ENCODE results near the gene ZNF124.
A peak's percentile ranks its signal among the peaks of the same experiment; 100 is the strongest.
"Not testable (repeated sequence)": the region's sequence is repeated elsewhere in the genome, so short reads cannot be mapped to it uniquely, and the experiment has no call there.

ZNF124 gene

GRCh38 chr1:247171875-247172563 is at the start of gene ZNF124:
Gene ZNF124 (minus strand): TSS chr1:247172020. CDS start chr1:247171877, 143 bp downstream.
- in situ Hi-C loops (cut with MboI; ENCODE audit: low sequenced_read_pairs, unreplicated experiment); DNase-seq (ENCODE audit: low spot score): not testable (repeated sequence)

GRCh38 chr1:247220280-247220679 is 48.5 kb upstream of the ZNF124 start:
- in situ Hi-C loops (cut with MboI; ENCODE audit: low sequenced_read_pairs, unreplicated experiment); DNase-seq (ENCODE audit: low spot score): not testable (repeated sequence)

GRCh38 chr1:247218121-247218651 is 46.4 kb upstream of the ZNF124 start:
- no peak for DNase-seq (ENCODE audit: low spot score)
- in situ Hi-C loops (cut with MboI; ENCODE audit: low sequenced_read_pairs, unreplicated experiment) = no loop called here
- TF ChIP-seq CTCF (IDR thresholded peaks at IDR 0.05; ENCODE audit: borderline replicate concordance, control extremely low read depth, extremely low read depth, insufficient read depth, missing control alignments) = no peak

DNA sequence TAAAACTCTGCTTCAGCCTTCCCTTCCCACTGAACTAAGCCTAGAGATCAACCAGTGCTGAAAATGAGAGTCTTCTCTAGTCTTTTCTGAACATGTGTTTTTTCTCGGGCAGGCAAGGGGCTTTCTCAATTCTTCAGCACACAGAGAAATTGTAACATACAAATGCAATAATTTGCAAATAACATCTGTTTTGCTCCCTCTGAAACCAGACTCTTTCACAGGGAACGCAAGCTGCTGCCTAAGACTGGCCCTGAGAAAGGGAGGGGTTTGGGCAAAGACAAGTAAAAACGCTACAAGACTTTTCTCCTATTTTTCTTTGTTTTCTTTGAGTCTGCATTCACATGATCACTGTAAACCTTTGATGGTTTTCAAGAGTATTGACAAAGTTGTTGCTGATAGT is 44.4 kb upstream of the ZNF124 start:
- in situ Hi-C loops (cut with MboI; ENCODE audit: low sequenced_read_pairs, unreplicated experiment) = no loop called here
- TF ChIP-seq CTCF (IDR thresholded peaks at IDR 0.05; ENCODE audit: borderline replicate concordance, control extremely low read depth, extremely low read depth, insufficient read depth, missing control alignments) = no peak
- no peak for DNase-seq (ENCODE audit: low spot score)

GRCh38 chr1:247212627-247213617 is 41.1 kb upstream of the ZNF124 start:
- TF ChIP-seq CTCF (IDR thresholded peaks at IDR 0.05; ENCODE audit: borderline replicate concordance, control extremely low read depth, extremely low read depth, insufficient read depth, missing control alignments) = no peak
- DNase-seq (ENCODE audit: low spot score) = no peak
- in situ Hi-C loops (cut with MboI; ENCODE audit: low sequenced_read_pairs, unreplicated experiment) = no loop called here

GRCh38 chr1:247212012-247212411 is 40.2 kb upstream of the ZNF124 start:
- TF ChIP-seq CTCF (IDR thresholded peaks at IDR 0.05; ENCODE audit: borderline replicate concordance, control extremely low read depth, extremely low read depth, insufficient read depth, missing control alignments) = no peak
- peak; percentile 58 for DNase-seq (ENCODE audit: low spot score)
- in situ Hi-C loops (cut with MboI; ENCODE audit: low sequenced_read_pairs, unreplicated experiment) = no loop called here

DNA sequence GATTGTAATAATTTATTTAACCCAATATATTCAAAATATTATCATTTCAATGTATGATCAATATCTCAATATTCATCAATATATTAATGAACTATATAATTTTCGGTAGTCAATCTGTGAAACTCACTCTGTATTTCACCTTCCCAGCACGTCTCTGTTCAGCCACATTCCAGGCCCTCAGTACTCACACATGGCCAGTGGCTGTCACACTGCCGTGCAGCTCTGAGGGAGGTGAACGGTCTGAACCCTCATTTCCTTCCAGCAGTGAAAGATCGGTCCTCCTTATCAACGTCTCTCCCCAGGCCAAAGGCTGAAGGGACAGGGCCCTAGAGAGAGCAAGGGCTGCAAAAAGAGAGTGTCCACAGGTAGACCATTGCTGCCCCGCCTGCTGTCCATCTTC is 39.5 kb upstream of the ZNF124 start:
- no peak for DNase-seq (ENCODE audit: low spot score)
- in situ Hi-C loops (cut with MboI; ENCODE audit: low sequenced_read_pairs, unreplicated experiment) = no loop called here
- no peak for TF ChIP-seq CTCF (IDR thresholded peaks at IDR 0.05; ENCODE audit: borderline replicate concordance, control extremely low read depth, extremely low read depth, insufficient read depth, missing control alignments)

Measured in GM13976 (cell line).